T1000 (cell line): Measurements from ENCODE around the gene ZNF394.
"Not testable (repeated sequence)": the region's sequence is repeated elsewhere in the genome, so short reads cannot be mapped to it uniquely, and the experiment has no call there.

Experiments
- DNase-seq: peaks from one replicate; lab custom pipeline; 2025; ENCODE audit warnings: mixed read lengths; lab: John Stamatoyannopoulos, UW

The ZNF394 gene

DNA sequence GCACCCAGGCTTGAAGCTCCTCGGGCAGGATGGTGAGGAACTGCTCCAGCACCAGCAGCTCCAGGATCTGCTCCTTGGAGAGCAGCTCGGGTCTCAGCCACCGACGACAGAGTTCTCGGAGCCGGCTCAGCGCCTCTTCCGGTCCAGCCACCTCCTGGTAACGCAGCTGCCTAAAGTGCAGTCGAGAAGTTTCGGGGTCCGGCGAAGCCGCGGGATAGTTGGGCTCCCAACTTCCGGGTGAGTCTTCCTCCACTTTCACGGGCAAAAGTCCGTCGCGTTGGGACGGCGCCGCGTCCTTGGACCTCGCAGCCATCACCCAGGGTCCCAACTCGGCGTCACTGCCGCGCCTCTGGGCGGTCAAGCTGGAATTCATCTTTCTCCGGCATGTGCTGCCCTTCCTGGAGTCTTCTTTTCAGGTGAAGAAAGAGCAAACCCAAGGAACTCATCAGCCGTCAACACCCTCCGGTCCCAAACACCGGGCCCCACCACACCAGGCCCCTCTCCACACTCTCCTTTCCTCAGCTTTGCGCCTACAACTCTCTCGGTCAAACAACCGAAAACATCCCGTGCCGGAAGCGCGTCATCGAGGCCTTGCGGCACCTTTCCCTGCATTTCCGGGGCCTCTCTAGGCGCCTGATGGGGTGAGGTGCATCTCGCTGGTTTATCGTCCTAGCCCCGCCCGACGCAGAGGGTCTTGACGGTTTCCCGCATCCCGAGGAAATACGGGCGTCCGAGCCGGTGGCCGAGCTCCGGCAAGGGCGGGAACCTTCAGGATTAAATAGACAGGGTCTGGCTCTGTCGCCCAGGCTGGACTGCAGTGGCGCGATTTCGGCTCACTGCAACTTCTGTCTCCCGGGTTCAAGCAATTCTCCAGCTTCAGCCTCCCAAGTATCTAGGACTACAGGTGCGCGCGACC, at the start of gene ZNF394:
Gene ZNF394 (minus strand): TSS at position 561 of the 916 bp plus-strand sequence. CDS start 188 bp downstream, at position 373.
- peak; percentile 60 for DNase-seq

DNA sequence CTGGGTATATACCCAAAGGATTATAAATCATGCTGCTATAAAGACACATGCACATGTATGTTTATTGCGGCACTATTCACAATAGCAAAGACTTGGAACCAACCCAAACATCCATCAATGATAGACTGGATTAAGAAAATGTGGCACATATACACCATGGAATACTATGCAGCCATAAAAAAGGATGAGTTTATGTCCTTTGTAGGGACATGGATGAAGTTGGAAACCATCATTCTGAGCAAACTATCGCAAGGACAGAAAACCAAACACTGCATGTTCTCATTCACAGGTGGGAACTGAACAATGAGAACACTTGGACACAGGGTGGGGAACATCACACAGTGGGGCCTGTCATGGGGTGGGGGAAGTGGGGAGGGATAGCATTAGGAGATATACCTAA, 49.5 kb upstream of the ZNF394 start:
- not testable (repeated sequence) for DNase-seq

DNA sequence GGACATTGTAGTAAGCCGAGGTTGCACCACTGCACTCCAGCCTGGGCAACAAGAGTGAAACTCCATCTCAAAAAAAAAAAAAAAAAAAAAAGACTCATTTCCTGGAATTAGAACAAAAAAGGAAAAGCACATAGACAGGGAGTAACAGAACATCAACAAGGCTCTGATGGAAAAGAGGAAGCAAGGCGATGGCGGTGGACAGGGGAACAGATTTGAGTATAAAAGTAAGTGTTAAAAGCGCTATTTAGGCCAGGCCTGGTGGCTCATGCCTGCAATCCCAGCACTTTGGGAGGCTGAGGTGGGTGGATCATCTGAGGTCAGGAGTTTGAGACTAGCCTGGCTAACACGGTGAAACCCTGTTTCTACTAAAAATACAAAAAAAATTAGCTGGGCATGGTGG, 45.2 kb upstream of the ZNF394 start:
- DNase-seq: not testable (repeated sequence)

DNA sequence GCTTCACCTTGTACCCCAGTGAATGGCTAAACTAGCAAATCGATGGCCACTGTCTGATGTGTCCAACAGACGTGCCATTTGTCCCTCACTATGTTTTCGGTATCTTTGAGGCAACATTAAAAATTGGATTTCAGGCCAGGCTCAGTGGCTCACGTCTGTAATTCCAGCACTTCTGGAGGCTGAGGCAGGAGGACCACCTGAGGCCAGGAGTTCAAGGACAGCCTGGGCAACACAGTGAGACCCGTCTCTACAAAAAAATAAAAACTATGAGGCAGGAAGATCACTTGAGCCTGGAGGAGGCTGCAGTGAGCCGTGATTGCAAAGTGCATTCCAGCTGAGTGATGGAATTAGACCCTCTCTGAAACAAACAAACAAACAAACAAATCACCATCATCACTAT, 43.8 kb upstream of the ZNF394 start:
- no peak for DNase-seq

DNA sequence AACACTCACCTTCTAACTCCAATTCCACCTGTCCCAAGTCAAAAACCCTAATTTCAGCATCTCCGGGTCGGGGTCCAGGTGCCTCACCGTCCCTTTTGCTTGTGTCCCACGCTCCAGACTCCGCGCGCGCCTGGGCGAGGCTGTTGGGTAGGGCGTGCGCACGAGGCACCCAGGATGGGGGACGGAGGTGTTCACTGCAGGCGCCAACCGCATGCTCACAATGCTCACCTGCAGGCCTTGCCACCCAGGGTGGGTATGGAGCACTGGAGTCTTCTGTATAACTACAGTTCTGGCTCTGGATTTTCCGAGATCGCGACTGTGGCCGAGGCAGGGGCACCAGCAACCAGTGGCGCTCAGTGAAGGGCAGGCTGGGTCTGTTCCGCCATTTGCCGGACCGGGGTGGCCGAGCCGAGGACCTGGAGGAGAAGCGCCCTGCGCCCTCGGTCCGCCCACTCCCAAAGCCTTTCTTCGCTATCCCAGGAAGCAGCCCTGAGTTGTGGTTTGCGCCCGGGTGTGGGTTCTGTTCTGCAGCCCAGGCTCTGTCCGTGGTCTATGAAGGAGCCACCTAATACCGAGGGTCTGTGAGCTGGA, 43.1 kb upstream of the ZNF394 start:
- no peak for DNase-seq

DNA sequence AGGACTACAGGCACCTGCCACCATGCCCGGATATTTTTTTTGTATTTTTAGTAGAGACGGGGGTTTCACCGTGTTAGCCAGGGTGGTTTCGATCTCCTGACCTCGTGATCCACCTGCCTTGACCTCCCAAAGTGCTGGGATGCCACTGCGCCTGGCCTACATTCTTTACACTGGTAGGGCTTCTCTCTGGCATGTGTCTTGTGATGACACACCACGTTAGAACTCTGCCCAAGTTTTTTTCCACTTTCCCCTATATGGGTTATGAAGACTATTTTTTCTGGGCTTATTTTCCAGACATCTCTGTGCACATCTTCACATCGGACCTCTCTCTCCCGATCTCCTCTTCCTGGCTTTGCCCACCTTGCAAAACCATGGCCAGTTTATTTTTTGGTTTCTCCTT, 41.1 kb upstream of the ZNF394 start:
- no peak for DNase-seq

DNA sequence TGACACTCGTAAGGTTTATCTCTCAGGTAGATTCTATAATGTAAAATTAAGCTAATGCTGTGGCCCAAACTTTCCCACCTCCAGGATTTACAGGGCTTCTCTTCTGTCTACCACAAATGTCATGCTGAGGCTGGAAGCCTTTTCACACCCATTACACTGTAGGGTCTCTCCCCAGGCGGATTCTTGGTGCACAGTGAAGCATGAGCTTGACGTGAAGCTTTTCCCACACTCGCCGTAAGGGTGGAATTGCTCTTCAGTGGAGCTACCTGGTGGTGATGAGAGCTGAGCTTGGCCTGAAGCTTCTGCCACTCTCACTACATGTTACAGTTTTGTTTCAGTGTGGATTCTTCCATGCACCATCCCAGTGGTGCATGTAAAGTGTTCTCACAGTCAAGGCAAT, 40.5 kb upstream of the ZNF394 start:
- DNase-seq: no peak

DNA sequence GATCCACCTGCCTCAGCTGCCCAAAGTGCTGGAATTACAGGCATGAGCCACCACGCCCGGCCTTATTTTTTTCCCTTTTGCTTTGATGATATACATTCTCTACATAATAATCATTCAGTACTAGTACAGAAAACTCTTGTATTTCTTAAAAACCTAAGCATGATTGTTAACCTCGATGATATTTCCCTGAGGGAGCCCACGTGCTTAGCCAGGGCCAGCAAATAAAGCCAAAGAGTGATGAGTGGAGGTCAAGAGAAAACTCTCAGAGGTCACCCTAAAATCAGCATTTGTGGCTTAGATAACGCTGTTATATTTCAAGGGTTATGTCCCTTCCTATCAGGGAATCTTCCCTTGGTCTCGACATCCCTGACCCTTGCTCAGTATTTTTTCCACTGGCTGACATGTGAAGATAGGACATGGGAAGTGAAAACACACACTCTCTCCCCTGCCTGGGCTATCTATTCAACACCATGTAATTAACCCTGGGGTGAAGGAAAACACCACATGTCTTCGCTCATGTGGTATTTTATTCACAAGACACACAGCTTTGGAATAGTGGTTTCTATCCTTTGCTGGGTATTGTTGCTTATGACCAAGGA, 39.2 kb upstream of the ZNF394 start:
- no peak for DNase-seq

DNA sequence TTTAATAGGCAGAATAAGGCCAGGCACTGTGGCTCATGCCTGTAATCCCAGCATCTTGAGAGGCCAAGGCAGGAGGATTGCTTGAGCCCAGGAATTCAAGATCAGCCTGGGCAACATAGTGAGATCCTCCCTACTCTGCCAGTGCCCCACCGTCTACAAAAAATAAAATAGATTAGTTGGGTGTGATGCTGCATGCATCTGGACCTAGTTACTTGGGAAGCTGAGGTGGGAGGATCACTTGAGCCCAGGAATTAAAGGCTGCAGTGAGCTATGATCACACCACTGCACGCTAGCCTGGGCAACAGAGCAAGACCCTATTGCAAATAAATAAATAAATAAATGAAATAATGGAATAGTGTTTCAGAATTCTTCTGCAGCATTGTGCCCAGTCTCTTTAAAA, 35.6 kb upstream of the ZNF394 start:
- no peak for DNase-seq

DNA sequence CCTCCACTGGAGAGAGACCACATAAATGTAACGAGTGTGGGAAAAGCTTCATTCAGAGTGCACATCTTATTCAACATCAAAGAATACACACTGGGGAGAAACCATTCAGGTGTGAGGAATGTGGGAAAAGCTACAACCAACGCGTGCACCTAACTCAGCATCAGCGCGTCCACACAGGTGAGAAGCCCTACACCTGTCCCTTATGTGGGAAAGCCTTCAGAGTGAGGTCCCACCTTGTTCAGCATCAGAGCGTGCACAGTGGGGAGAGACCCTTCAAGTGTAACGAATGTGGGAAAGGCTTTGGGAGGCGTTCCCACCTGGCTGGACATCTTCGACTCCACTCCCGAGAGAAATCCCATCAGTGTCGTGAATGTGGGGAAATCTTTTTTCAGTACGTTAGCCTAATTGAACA, 31.3 kb upstream of the ZNF394 start:
- DNase-seq: no peak

DNA sequence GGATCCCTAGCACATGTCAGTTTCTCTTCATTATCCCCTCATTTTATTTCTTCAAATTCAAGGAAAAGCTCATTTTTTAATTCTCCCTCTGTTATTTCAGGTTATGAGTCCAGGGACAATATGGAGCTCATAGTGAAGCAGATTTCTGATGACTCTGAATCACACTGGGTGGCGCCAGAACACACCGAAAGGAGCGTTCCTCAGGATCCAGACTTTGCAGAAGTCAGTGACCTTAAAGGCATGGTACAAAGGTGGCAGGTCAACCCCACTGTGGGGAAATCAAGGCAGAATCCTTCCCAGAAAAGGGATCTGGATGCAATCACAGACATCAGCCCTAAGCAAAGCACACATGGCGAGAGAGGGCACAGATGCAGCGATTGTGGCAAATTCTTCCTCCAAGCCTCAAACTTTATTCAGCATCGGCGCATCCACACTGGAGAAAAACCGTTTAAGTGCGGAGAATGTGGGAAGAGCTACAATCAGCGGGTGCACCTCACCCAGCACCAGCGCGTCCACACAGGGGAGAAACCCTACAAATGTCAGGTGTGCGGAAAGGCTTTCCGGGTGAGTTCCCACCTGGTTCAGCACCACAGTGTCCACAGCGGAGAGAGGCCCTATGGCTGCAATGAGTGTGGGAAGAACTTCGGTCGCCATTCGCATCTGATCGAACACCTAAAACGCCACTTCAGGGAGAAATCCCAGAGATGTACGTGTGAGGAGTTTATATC, 25.8 kb upstream of the ZNF394 start:
- no peak for DNase-seq

DNA sequence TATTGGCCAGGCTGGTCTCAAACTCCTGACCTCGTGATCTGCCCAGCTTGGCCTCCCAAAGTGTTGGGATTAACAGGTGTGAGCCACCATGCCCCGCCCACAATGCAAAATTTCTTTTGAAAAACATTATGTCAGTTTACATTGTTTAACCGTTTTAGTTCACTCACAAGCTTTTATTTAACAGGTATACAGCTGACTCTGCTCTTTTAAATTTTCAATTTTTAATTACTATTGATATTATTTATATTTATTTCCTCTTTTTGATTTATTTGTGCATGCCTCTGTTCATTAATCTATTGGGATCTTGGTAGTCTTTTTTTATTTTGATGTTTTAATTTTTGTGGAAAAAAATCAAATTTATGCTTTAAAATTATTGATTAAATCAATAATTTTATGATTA, 21.3 kb upstream of the ZNF394 start:
- DNase-seq: no peak

DNA sequence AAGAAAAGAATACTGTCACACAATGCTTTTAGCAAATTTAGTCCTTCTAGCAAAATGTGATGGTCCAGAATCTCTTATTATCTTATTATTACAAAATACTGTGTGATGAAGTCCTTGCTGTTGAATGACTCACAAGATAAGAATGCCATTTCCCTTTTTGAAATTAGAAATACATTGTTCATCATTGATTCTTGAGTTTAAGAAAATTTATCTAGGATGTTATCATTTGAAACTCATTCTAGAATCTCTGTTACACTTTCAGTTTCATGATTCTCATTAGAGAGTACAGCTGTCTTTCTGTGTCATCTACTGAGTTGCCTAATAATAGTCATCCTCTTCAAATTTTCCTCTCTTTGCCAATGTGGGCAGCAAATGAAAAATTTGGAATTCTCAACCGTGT, 14.0 kb upstream of the ZNF394 start:
- DNase-seq: no peak

DNA sequence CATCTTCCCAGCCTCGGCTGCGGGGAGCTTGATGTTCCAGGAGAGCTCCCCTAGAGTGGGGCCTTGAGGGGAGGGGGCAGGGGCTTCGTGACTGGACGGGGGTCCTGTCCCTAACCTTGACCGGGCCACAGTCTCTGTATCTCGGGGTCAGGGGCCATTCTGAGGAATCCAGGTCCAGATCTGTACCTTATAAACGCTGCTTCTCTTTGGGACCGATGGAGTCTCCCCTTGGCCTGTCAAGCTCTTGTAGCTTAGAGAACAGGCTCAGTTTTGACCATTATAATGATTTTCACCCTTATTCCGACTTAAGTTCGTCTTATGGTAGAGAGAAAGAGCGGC, 5.2 kb upstream of the ZNF394 start:
- DNase-seq: no peak

DNA sequence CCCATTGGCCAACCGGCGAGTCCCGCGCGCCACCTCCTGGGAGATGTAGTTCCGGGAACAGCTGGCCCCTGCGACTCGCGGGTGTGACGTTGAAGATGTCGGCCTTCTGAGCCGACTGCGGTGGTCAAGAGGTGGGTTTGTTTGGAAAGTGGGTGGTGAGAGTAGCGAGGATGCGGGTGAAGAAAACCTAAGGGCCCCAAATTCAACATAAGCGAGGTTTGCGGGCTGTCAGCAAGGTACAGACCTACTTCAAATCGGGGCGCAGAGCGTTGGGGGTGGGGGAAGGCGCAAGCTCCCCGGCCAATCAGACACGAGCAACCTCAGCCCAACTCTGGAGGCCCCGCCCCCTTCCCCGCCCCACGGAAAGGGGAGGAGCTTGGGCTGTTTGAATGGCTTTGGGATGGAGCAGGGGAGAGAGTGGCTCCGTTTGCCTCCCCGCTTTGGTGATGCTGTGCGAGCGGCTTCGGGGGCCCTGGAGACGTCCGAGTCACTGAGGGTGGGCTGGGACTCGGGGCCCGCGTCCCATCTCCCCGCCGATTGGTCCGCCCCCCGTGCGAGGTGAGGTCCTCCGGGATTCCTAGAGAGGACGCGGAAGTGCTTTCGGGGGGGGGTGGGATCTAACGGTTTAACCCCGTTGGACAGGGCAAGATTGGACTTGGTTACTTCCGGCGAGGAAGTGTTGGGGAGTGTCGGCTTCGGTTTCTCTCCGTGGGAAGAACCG, 4.7 kb upstream of the ZNF394 start, which contains the start of gene ZKSCAN5:
Gene ZKSCAN5 (plus strand): TSS at position 60 of the 721 bp plus-strand sequence. CDS start 1,383 bp downstream, outside the sequence.
- peak; percentile 83 for DNase-seq

DNA sequence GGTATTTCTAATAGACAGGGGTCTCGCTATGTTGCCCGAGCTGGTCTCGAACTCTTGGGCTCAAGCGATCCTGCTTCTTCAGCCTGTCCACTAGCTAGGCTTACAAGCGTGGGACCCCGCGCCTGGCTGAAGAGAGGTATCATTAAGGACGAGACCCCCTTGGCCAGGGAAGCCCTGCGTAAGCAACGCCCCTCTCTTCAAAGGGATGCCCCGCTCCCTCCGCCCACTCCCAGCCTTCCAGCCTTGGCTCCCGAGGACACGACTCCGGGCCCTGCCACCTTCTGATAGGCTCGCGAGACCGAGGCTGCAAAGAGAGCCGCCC, 4.2 kb upstream of the ZNF394 start:
- peak; percentile 89 for DNase-seq

DNA sequence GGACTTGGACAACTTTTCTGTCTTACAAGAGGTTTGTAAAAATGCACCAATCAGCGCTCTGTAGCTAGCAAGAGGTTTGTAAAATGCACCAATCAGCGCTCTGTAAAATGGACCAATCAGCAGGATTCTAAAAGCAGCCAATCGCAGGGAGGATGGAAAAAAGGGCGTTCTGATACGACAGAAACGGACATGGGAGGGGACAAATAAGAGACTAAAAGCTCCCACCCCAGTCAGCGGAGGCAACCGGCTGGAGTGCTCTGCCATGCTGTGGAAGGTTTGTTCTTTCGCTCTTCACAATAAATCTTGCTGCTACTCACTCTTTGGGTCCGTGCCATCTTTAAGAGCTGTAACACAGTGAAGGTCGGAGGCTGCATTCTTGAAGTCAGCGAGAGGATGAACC, 1.2 kb upstream of the ZNF394 start:
- DNase-seq: not testable (repeated sequence)

DNA sequence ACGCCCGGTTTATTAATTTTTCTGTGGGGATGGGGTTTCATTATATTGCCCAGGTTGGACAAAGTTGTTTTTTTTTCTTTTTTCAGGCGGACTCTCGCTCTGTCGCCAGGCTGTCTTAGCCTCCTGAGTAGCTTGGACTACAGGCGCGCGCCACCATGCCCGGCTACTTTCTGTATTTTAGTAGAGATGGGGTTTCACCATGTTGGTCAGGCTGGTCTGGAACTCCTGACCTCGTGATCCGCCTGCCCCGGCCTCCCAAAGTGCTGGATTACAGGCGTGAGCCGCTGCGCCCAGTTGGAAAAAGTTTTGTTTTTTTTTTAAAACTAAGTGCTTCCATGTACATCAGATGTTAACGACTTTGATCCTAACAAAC, 542 bp upstream of the ZNF394 start:
- DNase-seq: no peak

DNA sequence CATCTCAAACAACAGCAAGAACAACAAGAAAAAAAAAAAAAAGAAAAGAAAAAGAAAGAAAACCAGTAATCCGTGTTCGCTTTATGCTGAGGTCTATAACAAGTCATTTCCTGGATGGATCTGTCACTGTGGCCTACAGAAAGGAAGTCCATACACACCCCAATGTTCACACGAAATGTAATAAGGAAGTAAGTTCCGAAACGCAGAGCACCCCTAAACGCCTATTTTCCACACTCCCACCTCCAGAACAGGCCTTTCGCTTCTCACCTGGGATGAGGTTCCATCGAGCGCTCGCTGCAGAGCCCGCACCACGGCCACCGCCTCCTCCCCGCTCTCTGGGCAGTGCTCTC, 735 bp downstream of the ZNF394 start:
- DNase-seq: no peak

DNA sequence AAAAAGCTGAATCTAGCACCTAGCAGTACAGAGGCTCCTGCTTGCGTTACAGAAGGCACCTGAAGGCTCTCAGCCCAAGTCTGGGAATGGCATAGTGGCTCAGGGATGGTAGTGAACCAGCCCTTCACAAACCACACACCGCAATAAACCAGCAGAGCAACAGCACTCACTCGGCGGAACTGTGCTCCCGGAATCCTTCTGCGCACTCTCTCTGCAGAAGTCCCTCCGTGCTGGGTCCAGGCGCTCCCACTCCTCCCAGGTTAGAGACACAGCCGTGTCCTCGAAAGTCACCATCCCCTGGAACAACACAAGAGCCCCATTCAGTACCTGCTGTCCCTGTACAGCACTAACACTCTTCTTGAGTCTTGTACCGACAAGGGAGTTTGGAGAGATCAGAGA, 1.5 kb downstream of the ZNF394 start:
- no peak for DNase-seq

DNA sequence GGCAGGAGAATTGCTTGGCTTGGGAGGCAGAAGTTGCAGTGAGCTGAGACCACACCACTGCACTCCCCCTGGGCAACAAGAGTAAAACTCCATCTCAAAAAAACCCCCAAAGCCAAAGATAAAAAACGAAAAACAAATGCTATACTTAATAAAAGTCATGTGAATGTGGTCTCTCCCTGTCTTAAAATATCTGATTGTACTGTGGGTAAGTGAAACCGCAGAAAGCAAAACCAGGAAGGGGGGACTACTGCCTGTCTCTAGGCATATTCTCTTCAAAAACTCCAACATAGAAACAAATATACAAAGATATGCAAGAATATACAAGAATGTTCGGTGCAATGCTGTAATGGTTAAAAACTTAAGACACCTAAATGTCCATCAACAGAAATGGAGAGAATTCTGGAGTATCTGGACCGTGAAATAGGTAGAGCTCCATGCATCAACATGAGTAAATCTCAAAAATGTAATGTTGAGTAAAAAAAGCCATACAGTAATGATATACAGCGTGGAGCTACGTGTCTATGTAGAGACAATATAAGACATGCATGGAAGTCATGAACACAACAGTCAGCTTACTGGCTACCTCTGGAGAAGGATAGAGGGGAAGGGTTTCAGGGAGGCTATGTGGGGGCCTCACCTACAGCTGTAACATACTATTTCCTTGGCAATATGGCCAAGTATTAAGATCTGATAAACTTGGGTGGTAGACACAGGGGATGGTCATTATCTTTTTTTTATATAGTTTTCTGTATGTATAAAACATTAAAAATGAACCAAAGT, 2.1 kb downstream of the ZNF394 start:
- no peak for DNase-seq
